ENCODE results near the gene GLIS1.

GRCh38 chr1:53769184-53769583, 30.2 kb upstream of the GLIS1 start:
- TF ChIP-seq POLR2A (IDR thresholded peaks at IDR 0.05) (no peak), CTCF (IDR thresholded peaks at IDR 0.05) (no peak), EP300 (IDR thresholded peaks at IDR 0.05) (no peak)
